Measurements from ENCODE around the gene PPFIBP2.

GRCh38 chr11:7587712-7588111 is 73.9 kb downstream of the PPFIBP2 start:
- TF ChIP-seq CTCF (IDR thresholded peaks at IDR 0.05; ENCODE audit: low read length), result no peak
- TF ChIP-seq EZH2 (IDR thresholded peaks at IDR 0.05; ENCODE audit: borderline replicate concordance, low read length), result no peak
